Measurements from ENCODE around the gene SCAMP4.

DNA sequence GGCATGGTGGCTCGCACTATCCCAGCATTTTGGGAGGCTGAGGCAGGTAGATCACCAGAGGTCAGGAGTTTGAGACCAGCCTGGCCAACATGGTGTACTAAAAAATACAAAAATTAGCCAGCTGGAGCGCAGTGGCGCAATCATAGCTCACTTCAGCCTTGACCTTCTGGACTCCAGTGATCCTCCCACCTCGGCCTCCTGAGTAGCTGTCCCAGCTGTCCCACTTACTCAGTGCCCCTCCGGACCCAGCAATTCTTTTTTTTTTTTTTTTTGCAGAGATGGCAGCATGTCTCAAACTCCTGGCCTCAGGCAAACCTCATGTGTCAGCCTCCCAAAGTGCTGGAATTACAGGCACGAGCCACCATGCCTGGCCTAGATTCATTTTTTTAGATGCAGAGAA lies 2.3 kb upstream of the SCAMP4 start:
- no peak for TF ChIP-seq YY1 (IDR thresholded peaks at IDR 0.05; ENCODE audit: low read depth)
- TF ChIP-seq, protein P1, sequence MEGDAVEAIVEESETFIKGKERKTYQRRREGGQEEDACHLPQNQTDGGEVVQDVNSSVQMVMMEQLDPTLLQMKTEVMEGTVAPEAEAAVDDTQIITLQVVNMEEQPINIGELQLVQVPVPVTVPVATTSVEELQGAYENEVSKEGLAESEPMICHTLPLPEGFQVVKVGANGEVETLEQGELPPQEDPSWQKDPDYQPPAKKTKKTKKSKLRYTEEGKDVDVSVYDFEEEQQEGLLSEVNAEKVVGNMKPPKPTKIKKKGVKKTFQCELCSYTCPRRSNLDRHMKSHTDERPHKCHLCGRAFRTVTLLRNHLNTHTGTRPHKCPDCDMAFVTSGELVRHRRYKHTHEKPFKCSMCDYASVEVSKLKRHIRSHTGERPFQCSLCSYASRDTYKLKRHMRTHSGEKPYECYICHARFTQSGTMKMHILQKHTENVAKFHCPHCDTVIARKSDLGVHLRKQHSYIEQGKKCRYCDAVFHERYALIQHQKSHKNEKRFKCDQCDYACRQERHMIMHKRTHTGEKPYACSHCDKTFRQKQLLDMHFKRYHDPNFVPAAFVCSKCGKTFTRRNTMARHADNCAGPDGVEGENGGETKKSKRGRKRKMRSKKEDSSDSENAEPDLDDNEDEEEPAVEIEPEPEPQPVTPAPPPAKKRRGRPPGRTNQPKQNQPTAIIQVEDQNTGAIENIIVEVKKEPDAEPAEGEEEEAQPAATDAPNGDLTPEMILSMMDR (IDR thresholded peaks at IDR 0.05), result no peak
- TF ChIP-seq, protein P2, sequence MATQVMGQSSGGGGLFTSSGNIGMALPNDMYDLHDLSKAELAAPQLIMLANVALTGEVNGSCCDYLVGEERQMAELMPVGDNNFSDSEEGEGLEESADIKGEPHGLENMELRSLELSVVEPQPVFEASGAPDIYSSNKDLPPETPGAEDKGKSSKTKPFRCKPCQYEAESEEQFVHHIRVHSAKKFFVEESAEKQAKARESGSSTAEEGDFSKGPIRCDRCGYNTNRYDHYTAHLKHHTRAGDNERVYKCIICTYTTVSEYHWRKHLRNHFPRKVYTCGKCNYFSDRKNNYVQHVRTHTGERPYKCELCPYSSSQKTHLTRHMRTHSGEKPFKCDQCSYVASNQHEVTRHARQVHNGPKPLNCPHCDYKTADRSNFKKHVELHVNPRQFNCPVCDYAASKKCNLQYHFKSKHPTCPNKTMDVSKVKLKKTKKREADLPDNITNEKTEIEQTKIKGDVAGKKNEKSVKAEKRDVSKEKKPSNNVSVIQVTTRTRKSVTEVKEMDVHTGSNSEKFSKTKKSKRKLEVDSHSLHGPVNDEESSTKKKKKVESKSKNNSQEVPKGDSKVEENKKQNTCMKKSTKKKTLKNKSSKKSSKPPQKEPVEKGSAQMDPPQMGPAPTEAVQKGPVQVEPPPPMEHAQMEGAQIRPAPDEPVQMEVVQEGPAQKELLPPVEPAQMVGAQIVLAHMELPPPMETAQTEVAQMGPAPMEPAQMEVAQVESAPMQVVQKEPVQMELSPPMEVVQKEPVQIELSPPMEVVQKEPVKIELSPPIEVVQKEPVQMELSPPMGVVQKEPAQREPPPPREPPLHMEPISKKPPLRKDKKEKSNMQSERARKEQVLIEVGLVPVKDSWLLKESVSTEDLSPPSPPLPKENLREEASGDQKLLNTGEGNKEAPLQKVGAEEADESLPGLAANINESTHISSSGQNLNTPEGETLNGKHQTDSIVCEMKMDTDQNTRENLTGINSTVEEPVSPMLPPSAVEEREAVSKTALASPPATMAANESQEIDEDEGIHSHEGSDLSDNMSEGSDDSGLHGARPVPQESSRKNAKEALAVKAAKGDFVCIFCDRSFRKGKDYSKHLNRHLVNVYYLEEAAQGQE (IDR thresholded peaks at IDR 0.05; ENCODE audit: low read depth, low read length), result no peak
- TF ChIP-seq, protein P3, sequence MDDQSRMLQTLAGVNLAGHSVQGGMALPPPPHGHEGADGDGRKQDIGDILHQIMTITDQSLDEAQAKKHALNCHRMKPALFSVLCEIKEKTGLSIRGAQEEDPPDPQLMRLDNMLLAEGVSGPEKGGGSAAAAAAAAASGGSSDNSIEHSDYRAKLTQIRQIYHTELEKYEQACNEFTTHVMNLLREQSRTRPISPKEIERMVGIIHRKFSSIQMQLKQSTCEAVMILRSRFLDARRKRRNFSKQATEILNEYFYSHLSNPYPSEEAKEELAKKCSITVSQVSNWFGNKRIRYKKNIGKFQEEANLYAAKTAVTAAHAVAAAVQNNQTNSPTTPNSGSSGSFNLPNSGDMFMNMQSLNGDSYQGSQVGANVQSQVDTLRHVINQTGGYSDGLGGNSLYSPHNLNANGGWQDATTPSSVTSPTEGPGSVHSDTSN (IDR thresholded peaks at IDR 0.05), result no peak
- no peak for TF ChIP-seq EP300 (IDR thresholded peaks at IDR 0.05; ENCODE audit: borderline replicate concordance in 1 of 2, low read depth in 1 of 2, low read length in 1 of 2)
- TF ChIP-seq FOXJ3 (CRISPR knock-in tag; IDR thresholded peaks at IDR 0.05), result no peak
- TF ChIP-seq POLR2AphosphoS5 (IDR thresholded peaks at IDR 0.05; ENCODE audit: low read depth, low read length), result no peak
- TF ChIP-seq EZH2phosphoT487 (IDR thresholded peaks at IDR 0.05; ENCODE audit: borderline replicate concordance, low read depth), result no peak
- TF ChIP-seq SIN3A (IDR thresholded peaks at IDR 0.05; ENCODE audit: borderline replicate concordance, low read depth, low read length), result no peak
